ENCODE data around the gene EPB41L2. TPM values are rescaled to one million over a fixed set of nuclear protein-coding genes. Genes with fewer than 3 reads are reported as not detected.

EPB41L2 gene
- total and polyA plus RNA-seq, 2 experiments from 2014 or later, result 76.2 to 91.7 TPM

DNA sequence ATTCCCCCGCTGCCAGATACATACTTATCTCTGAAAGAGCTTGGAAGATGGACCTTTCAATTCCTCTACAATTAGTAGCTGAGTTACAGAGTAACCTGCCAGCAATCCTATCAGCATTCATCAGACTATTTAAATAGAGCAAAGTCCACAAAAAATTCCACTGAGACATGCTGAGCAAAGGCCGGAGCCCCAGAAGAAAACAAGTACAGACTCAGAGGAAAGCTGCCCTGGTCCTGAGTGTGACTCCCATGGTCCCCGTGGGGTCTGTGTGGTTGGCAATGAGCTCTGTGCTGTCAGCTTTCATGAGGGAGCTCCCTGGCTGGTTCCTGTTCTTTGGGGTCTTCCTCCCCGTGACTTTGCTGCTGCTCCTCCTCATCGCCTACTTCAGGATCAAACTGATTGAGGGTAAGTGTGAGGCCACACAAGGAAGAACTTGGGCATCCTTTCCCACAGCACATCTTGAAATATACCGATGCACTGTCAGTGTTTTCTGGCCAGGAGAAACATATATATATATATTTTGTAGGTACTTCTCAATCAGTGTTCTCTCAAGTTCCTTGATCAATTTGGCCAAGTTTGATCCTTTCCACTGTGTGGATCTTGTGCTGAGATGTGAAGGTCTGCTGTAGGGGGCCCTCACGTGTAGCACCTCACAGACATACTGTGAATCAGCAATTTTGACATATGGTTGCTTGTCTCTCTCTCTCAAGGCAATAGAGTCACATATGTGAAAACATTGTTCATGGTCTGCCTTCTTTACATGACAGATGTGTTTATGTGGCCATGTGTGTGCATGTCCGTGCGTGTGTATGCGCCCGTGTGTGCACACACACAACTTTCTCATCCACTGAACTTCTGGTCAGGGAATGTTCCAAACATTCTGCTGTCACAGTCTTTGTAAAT lies 235.5 kb downstream of the EPB41L2 start, which contains the start of gene SMLR1 (continued):
- TF ChIP-seq, protein P1, sequence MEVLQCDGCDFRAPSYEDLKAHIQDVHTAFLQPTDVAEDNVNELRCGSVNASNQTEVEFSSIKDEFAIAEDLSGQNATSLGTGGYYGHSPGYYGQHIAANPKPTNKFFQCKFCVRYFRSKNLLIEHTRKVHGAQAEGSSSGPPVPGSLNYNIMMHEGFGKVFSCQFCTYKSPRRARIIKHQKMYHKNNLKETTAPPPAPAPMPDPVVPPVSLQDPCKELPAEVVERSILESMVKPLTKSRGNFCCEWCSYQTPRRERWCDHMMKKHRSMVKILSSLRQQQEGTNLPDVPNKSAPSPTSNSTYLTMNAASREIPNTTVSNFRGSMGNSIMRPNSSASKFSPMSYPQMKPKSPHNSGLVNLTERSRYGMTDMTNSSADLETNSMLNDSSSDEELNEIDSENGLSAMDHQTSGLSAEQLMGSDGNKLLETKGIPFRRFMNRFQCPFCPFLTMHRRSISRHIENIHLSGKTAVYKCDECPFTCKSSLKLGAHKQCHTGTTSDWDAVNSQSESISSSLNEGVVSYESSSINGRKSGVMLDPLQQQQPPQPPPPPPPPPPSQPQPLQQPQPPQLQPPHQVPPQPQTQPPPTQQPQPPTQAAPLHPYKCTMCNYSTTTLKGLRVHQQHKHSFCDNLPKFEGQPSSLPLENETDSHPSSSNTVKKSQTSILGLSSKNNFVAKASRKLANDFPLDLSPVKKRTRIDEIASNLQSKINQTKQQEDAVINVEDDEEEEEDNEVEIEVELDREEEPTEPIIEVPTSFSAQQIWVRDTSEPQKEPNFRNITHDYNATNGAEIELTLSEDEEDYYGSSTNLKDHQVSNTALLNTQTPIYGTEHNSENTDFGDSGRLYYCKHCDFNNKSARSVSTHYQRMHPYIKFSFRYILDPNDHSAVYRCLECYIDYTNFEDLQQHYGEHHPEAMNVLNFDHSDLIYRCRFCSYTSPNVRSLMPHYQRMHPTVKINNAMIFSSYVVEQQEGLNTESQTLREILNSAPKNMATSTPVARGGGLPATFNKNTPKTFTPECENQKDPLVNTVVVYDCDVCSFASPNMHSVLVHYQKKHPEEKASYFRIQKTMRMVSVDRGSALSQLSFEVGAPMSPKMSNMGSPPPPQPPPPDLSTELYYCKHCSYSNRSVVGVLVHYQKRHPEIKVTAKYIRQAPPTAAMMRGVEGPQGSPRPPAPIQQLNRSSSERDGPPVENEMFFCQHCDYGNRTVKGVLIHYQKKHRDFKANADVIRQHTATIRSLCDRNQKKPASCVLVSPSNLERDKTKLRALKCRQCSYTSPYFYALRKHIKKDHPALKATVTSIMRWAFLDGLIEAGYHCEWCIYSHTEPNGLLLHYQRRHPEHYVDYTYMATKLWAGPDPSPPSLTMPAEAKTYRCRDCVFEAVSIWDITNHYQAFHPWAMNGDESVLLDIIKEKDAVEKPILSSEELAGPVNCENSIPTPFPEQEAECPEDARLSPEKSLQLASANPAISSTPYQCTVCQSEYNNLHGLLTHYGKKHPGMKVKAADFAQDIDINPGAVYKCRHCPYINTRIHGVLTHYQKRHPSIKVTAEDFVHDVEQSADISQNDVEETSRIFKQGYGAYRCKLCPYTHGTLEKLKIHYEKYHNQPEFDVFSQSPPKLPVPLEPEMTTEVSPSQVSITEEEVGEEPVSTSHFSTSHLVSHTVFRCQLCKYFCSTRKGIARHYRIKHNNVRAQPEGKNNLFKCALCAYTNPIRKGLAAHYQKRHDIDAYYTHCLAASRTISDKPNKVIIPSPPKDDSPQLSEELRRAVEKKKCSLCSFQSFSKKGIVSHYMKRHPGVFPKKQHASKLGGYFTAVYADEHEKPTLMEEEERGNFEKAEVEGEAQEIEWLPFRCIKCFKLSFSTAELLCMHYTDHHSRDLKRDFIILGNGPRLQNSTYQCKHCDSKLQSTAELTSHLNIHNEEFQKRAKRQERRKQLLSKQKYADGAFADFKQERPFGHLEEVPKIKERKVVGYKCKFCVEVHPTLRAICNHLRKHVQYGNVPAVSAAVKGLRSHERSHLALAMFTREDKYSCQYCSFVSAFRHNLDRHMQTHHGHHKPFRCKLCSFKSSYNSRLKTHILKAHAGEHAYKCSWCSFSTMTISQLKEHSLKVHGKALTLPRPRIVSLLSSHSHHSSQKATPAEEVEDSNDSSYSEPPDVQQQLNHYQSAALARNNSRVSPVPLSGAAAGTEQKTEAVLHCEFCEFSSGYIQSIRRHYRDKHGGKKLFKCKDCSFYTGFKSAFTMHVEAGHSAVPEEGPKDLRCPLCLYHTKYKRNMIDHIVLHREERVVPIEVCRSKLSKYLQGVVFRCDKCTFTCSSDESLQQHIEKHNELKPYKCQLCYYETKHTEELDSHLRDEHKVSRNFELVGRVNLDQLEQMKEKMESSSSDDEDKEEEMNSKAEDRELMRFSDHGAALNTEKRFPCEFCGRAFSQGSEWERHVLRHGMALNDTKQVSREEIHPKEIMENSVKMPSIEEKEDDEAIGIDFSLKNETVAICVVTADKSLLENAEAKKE (CRISPR knock-in tag; IDR thresholded peaks at IDR 0.05), result no peak
- TF ChIP-seq ZNF331 (CRISPR knock-in tag; IDR thresholded peaks at IDR 0.05; ENCODE audit: low read depth) (no peak), ZNF114 (CRISPR knock-in tag; IDR thresholded peaks at IDR 0.05) (no peak), EZH2 (IDR thresholded peaks at IDR 0.05; ENCODE audit: low read depth, unreplicated experiment) (no peak), STAT1 (IDR thresholded peaks at IDR 0.05; ENCODE audit: unreplicated experiment) (no peak), POLR2AphosphoS5 (IDR thresholded peaks at IDR 0.05; ENCODE audit: low read depth) (no peak), JUNB (IDR thresholded peaks at IDR 0.05; ENCODE audit: unreplicated experiment) (no peak)
- TF ChIP-seq, protein P2, sequence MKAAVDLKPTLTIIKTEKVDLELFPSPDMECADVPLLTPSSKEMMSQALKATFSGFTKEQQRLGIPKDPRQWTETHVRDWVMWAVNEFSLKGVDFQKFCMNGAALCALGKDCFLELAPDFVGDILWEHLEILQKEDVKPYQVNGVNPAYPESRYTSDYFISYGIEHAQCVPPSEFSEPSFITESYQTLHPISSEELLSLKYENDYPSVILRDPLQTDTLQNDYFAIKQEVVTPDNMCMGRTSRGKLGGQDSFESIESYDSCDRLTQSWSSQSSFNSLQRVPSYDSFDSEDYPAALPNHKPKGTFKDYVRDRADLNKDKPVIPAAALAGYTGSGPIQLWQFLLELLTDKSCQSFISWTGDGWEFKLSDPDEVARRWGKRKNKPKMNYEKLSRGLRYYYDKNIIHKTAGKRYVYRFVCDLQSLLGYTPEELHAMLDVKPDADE (IDR thresholded peaks at IDR 0.05), result no peak

Data from GM23338 (cell line).